H9 (cell line): ENCODE results near the gene TBC1D12. TPM values are rescaled to one million over a fixed set of nuclear protein-coding genes. Genes with fewer than 3 reads are reported as not detected.

Experiments used
- DNase-seq: peaks from one replicate; pipeline ENCODE4 v3.0.0-alpha.2; 2017
- H2AFZ ChIP-seq: one replicate; pipeline ENCODE4 v1.6.1; 2013; ENCODE audit warnings: mild to moderate bottlenecking, low read length, control low read depth, moderate library complexity
- H2AK5ac ChIP-seq: 2 replicates; pipeline ENCODE4 v1.6.1; 2013; ENCODE audit warnings: low read length, control low read depth, mixed read lengths; ENCODE audit not compliant: insufficient read length
- H2BK120ac ChIP-seq: one replicate; pipeline ENCODE4 v1.6.1; 2013; ENCODE audit warnings: low read depth, mild to moderate bottlenecking, low read length, control low read depth, inconsistent platforms; ENCODE audit not compliant: poor library complexity, severe bottlenecking
- H2BK12ac ChIP-seq: 2 replicates; pipeline ENCODE4 v1.6.1; 2013; ENCODE audit warnings: low read length, control low read depth, mixed read lengths, low read depth; ENCODE audit not compliant: insufficient read length
- H2BK15ac ChIP-seq: 2 replicates; pipeline ENCODE4 v1.6.1; 2013; ENCODE audit warnings: low read depth, low read length, control low read depth
- H2BK20ac ChIP-seq: one replicate; pipeline ENCODE4 v1.6.1; 2013; ENCODE audit warnings: low read depth, mild to moderate bottlenecking, low read length, control low read depth, inconsistent platforms; ENCODE audit not compliant: poor library complexity, severe bottlenecking
- H2BK5ac ChIP-seq: 2 replicates; pipeline ENCODE4 v1.6.1; 2013; ENCODE audit warnings: low read length, control low read depth, mixed read lengths; ENCODE audit not compliant: insufficient read length
- H3K14ac ChIP-seq: 2 replicates; pipeline ENCODE4 v1.6.1; 2013; ENCODE audit warnings: low read length, control low read depth; ENCODE audit not compliant: insufficient read depth
- H3K18ac ChIP-seq: 2 replicates; pipeline ENCODE4 v1.6.1; 2013; ENCODE audit warnings: low read depth, mild to moderate bottlenecking, mixed read lengths, low read length, control low read depth; ENCODE audit not compliant: insufficient read length
- H3K23ac ChIP-seq: 2 replicates; pipeline ENCODE4 v1.6.1; 2013; ENCODE audit warnings: low read length, control low read depth, mixed read lengths, low read depth; ENCODE audit not compliant: insufficient read length
- H3K23me2 ChIP-seq: 2 replicates; pipeline ENCODE4 v1.6.1; 2013; ENCODE audit warnings: low read depth, mild to moderate bottlenecking, mixed read lengths, low read length, control low read depth; ENCODE audit not compliant: insufficient read length, poor library complexity, severe bottlenecking
- H3K27ac ChIP-seq: 2 replicates; pipeline ENCODE4 v1.5.1; 2013; ENCODE audit warnings: low read length, control low read depth, mixed read lengths, low read depth; ENCODE audit not compliant: insufficient read length
- H3K27me3 ChIP-seq: 2 replicates; pipeline ENCODE4 v1.6.1; 2013; ENCODE audit warnings: low read length, control low read depth, inconsistent platforms; ENCODE audit not compliant: insufficient read depth
- H3K4ac ChIP-seq: 2 replicates; pipeline ENCODE4 v1.6.1; 2013; ENCODE audit warnings: low read depth, mild to moderate bottlenecking, control low read depth, inconsistent platforms, low read length, moderate library complexity
- H3K4me1 ChIP-seq: 2 replicates; pipeline ENCODE4 v1.6.1; 2013; ENCODE audit warnings: low read length, control low read depth, inconsistent platforms; ENCODE audit not compliant: insufficient read depth
- H3K4me2 ChIP-seq: 2 replicates; pipeline ENCODE4 v1.6.1; 2013; ENCODE audit warnings: low read length, control low read depth, mixed read lengths; ENCODE audit not compliant: insufficient read length, insufficient read depth
- H3K56ac ChIP-seq: 2 replicates; pipeline ENCODE4 v1.6.1; 2013; ENCODE audit warnings: low read depth, mild to moderate bottlenecking, mixed read lengths, low read length, control low read depth; ENCODE audit not compliant: insufficient read length
- H3K79me1 ChIP-seq: 2 replicates; pipeline ENCODE4 v1.6.1; 2013; ENCODE audit warnings: low read depth, mild to moderate bottlenecking, moderate library complexity, low read length, control low read depth, inconsistent platforms; ENCODE audit not compliant: insufficient read depth, poor library complexity, severe bottlenecking
- H3K79me2 ChIP-seq: 2 replicates; pipeline ENCODE4 v1.6.1; 2013; ENCODE audit warnings: low read length, control low read depth, inconsistent platforms; ENCODE audit not compliant: insufficient read depth
- H3K9ac ChIP-seq: 2 replicates; pipeline ENCODE4 v1.6.1; 2013; ENCODE audit warnings: low read length, control low read depth, mixed read lengths; ENCODE audit not compliant: insufficient read length; ENCODE audit errors: extremely low read depth
- H3K9me3 ChIP-seq: one replicate; pipeline ENCODE4 v1.6.1; 2013; ENCODE audit warnings: low read depth, low read length, inconsistent platforms; ENCODE audit not compliant: control insufficient read depth
- H3T11ph ChIP-seq: one replicate; pipeline ENCODE4 v1.6.1; 2013; ENCODE audit warnings: mild to moderate bottlenecking, low read length, control low read depth, inconsistent platforms
- H4K20me1 ChIP-seq: one replicate; pipeline ENCODE4 v1.6.1; 2013; ENCODE audit not compliant: control insufficient read depth, insufficient read length, insufficient read depth
- H4K5ac ChIP-seq: 2 replicates; pipeline ENCODE4 v1.6.1; 2013; ENCODE audit warnings: low read depth, mild to moderate bottlenecking, mixed read lengths, low read length, control low read depth; ENCODE audit not compliant: insufficient read length
- H4K8ac ChIP-seq: replicated peaks from 2 replicates; pipeline ENCODE4 v1.6.1; 2013; ENCODE audit warnings: low read length, control low read depth, mixed read lengths, low read depth; ENCODE audit not compliant: insufficient read length
- H4K91ac ChIP-seq: 2 replicates; pipeline ENCODE4 v1.6.1; 2013; ENCODE audit warnings: low read depth, mild to moderate bottlenecking, moderate library complexity, mixed read lengths, low read length, control low read depth; ENCODE audit not compliant: insufficient read length
- H3K27ac Mint-ChIP-seq, 3 experiments: 2 replicates in 2 of 3; 3 replicates in 1 of 3; pipeline ENCODE4 v1.8.0; 2020 to 2021; ENCODE audit warnings: mixed read lengths in 3 of 3, mild to moderate bottlenecking in 1 of 3, moderate library complexity in 1 of 3
- H3K27me3 Mint-ChIP-seq: 2 replicates; pipeline ENCODE4 v1.8.0; 2021; ENCODE audit warnings: low read depth, mild to moderate bottlenecking, moderate library complexity, mixed read lengths
- H3K36me3 Mint-ChIP-seq, 3 experiments: 2 replicates in 2 of 3; 3 replicates in 1 of 3; pipeline ENCODE4 v1.8.0; 2020 to 2021; ENCODE audit warnings: low read depth in 3 of 3, mixed read lengths in 3 of 3; ENCODE audit not compliant: insufficient read depth in 1 of 3
- H3K4me1 Mint-ChIP-seq, 2 experiments: 2 replicates each; pipeline ENCODE4 v1.8.0; 2020; ENCODE audit warnings: mixed read lengths in 2 of 2
- H3K4me3 Mint-ChIP-seq, 2 experiments: 2 replicates in 1 of 2; 3 replicates in 1 of 2; pipeline ENCODE4 v1.8.0; 2020 to 2021; ENCODE audit warnings: mild to moderate bottlenecking in 2 of 2, mixed read lengths in 2 of 2, moderate library complexity in 1 of 2
- H3K9me3 Mint-ChIP-seq, 2 experiments: 2 replicates in 1 of 2; 3 replicates in 1 of 2; pipeline ENCODE4 v1.8.0; 2020; ENCODE audit warnings: mild to moderate bottlenecking in 2 of 2, mixed read lengths in 2 of 2, moderate library complexity in 1 of 2
- CTCF ChIP-seq: fragments of 200-600 bp; sonication (generic); conservative IDR thresholded peaks from 3 replicates; pipeline ENCODE4 v1.8.0; 2021; ENCODE audit warnings: antibody characterized with exemption, mild to moderate bottlenecking
- total RNA-seq: library from RNA; stranded (reverse); gene quantifications from 2 replicates; pipeline ENCODE4 v1.2.1, GENCODE V29; 2021

TBC1D12 gene
- total RNA-seq, 1 experiment from 2014 or later: 2.0 TPM

- Histone ChIP-seq H3K14ac (no peak overlapping the region), H3K56ac (no peak overlapping the region), H3K9me3 (no peaks in the 10 kb centered on the region), H2BK5ac (no peak overlapping the region), H4K20me1 (no peaks in the 10 kb centered on the region), H3K4me2 (no peak overlapping the region), H4K5ac (no peak overlapping the region), H3K79me2 (peaks cover 1% of the 10 kb centered on the region; the same call in 1 of the 2 replicates), H3K23me2 (no peaks in the 10 kb centered on the region), H2BK120ac (no peak overlapping the region), H4K91ac (no peak overlapping the region), H3K9ac (no peak overlapping the region), H3K4ac (no peak overlapping the region), H4K8ac (no peak overlapping the region), H3K18ac (no peak overlapping the region), H3K27me3 (no peaks in the 10 kb centered on the region), H2AFZ (no peak overlapping the region), H3K23ac (no peak overlapping the region), H3T11ph (no peak overlapping the region), H2BK20ac (no peak overlapping the region), H3K79me1 (no peaks in the 10 kb centered on the region), H2BK15ac (no peak overlapping the region), H2AK5ac (no peak overlapping the region), H2BK12ac (no peak overlapping the region), H3K27ac (no peak overlapping the region), H3K4me1 (no peaks in the 10 kb centered on the region)
- Mint-ChIP-seq H3K27ac (0 out of 7 replicates have a peak overlapping the region, but pooled peaks of 1 of the 3 experiments have one; percentile 4), H3K9me3 (no peaks in the 10 kb centered on the region; a peak in 1 of 5 replicates), H3K4me3 (no peak overlapping the region), H3K36me3 (peaks cover 56 to 92% (median 92%) of the 10 kb centered on the region in 3 experiments; a peak in 6 of 7 replicates), H3K27me3 (no peaks in the 10 kb centered on the region; the same call in 1 of the 2 replicates), H3K4me1 (no peaks in the 10 kb centered on the region)
- TF ChIP-seq CTCF: no peak
- no peak for DNase-seq
Measured at GRCh38 chr10:94571081-94571480, 168.7 kb downstream of the TBC1D12 start.
